Naive thymus-derived CD8-positive, alpha-beta T cell (primary cell): ENCODE data around the gene MVD. TPM values are rescaled to one million over a fixed set of nuclear protein-coding genes. Genes with fewer than 3 reads are reported as not detected.

ENCODE experiments used
- ATAC-seq, 2 donors: fragments of 150-1000 bp; cut with Tn5 transposase in 1 of 2; sonication (Bioruptor Pico), chemical (Tn5 transposase) in 1 of 2; 1 replicate in 1 of 2; 2 replicates in 1 of 2; pipeline ENCODE4 v1.10.0; 2021; ENCODE audit warnings: mild to moderate bottlenecking in 2 of 2, moderate library complexity in 2 of 2
- POLR2A ChIA-PET: fragments of 350-600 bp; sonication (Branson Sonifier 250); formaldehyde crosslinking; loops from one replicate; lab custom pipeline; 2021; ENCODE audit warnings: antibody characterized with exemption; lab: Charles Lee
- DNase-seq, 10 donors: peaks; one replicate each; pipeline versions ENCODE4 v3.0.0 to v3.0.0-alpha.2; 2020 to 2022
- H3K27ac Mint-ChIP-seq, 10 donors: one replicate each; pipeline ENCODE4 v1.8.0; 2020 to 2022; ENCODE audit warnings: mild to moderate bottlenecking in 10 of 10, mixed read lengths in 10 of 10, moderate library complexity in 4 of 10, inconsistent platforms in 1 of 10
- H3K27me3 Mint-ChIP-seq, 5 donors: one replicate each; pipeline ENCODE4 v1.8.0; 2021 to 2022; ENCODE audit warnings: mixed read lengths in 5 of 5
- H3K36me3 Mint-ChIP-seq, 3 donors: one replicate each; pipeline ENCODE4 v1.8.0; 2020 to 2022; ENCODE audit warnings: mixed read lengths in 3 of 3, mild to moderate bottlenecking in 2 of 3, inconsistent platforms in 1 of 3
- H3K4me1 Mint-ChIP-seq, 4 donors: one replicate each; pipeline ENCODE4 v1.8.0; 2021 to 2022; ENCODE audit warnings: mixed read lengths in 4 of 4
- H3K4me3 Mint-ChIP-seq, 10 donors: one replicate each; pipeline ENCODE4 v1.8.0; 2020 to 2022; ENCODE audit warnings: mild to moderate bottlenecking in 10 of 10, mixed read lengths in 10 of 10, moderate library complexity in 6 of 10, inconsistent platforms in 1 of 10
- H3K9me3 Mint-ChIP-seq, 9 donors: one replicate each; pipeline ENCODE4 v1.8.0; 2020 to 2022; ENCODE audit warnings: mixed read lengths in 9 of 9, mild to moderate bottlenecking in 3 of 9, inconsistent platforms in 1 of 9, moderate library complexity in 1 of 9
- polyA plus RNA-seq, 3 donors: library from polyadenylated mRNA; unstranded; fragments of 300-500 nt; fragmentation: Illumina TruSeq; gene quantifications; one replicate each; pipeline ENCODE4 v1.2.3, GENCODE V29; 2021
- total RNA-seq, 8 experiments: library from RNA in 2 of 8; stranded (reverse) in 2 of 8; gene quantifications; one replicate each; pipeline ENCODE4 v1.2.3 and lab custom pipeline; 2021 to 2026

MVD gene
- total and polyA plus RNA-seq, 5 experiments from 2014 or later, result 14.4 to 42.7 (median 20.4) TPM

GRCh38 chr16:88634141-88634993 lies 28.5 kb downstream of the MVD start:
- peaks cover 0 to 10% (median 2%) of the 10 kb centered on the region in 5 donors for H3K27me3 Mint-ChIP-seq
- H3K36me3 Mint-ChIP-seq, result peaks cover 0 to 23% (median 2%) of the 10 kb centered on the region in 3 donors
- POLR2A ChIA-PET, result interaction anchor here (0.7 to 1.6 kb wide), 4 partner anchors 14 to 66 kb away, joined by 3 to 11 read pairs (median 4); no protein-coding TSS in a partner anchor
- peaks cover 0 to 2% (median 0%) of the 10 kb centered on the region in 9 donors for H3K9me3 Mint-ChIP-seq
- ATAC-seq, result peak; percentile 43 to 47
- peak in 7 of 10 donors; percentile 39 to 55 (median 46) for DNase-seq
- peak overlapping the region; percentile 42 to 85 (median 80) for H3K4me3 Mint-ChIP-seq
- peaks cover 11 to 44% (median 38%) of the 10 kb centered on the region in 4 donors for H3K4me1 Mint-ChIP-seq
- peak overlapping the region in 5 of 10 donors; percentile 31 to 90 (median 59) for H3K27ac Mint-ChIP-seq

- peaks cover 0 to 2% (median 0%) of the 10 kb centered on the region in 9 donors for H3K9me3 Mint-ChIP-seq
- DNase-seq, result peak in 7 of 10 donors; percentile 31 to 76 (median 46)
- H3K4me3 Mint-ChIP-seq, result peak overlapping the region; percentile 39 to 85 (median 76)
- peaks cover 0 to 10% (median 2%) of the 10 kb centered on the region in 5 donors for H3K27me3 Mint-ChIP-seq
- H3K36me3 Mint-ChIP-seq, result peaks cover 0 to 28% (median 2%) of the 10 kb centered on the region in 3 donors
- peak overlapping the region in 6 of 10 donors; percentile 25 to 90 (median 56) for H3K27ac Mint-ChIP-seq
- peaks cover 11 to 41% (median 35%) of the 10 kb centered on the region in 4 donors for H3K4me1 Mint-ChIP-seq
- peak; percentile 47 to 60 for ATAC-seq
- POLR2A ChIA-PET, result interaction anchor here (0.7 to 1.6 kb wide), 7 partner anchors 9 to 71 kb away, joined by 3 to 11 read pairs (median 3); no protein-coding TSS in a partner anchor
Measured at GRCh38 chr16:88633684-88634140, 29.2 kb downstream of the MVD start.

GRCh38 chr16:88632587-88632930 lies 30.3 kb downstream of the MVD start:
- Mint-ChIP-seq H3K36me3 (peaks cover 0 to 33% (median 2%) of the 10 kb centered on the region in 3 donors), H3K4me3 (peak overlapping the region in 4 of 10 donors; percentile 2 to 40 (median 19)), H3K27ac (peak overlapping the region in 4 of 10 donors; percentile 45 to 58 (median 49)), H3K9me3 (peaks cover 0 to 2% (median 0%) of the 10 kb centered on the region in 9 donors), H3K27me3 (peaks cover 0 to 6% (median 2%) of the 10 kb centered on the region in 5 donors), H3K4me1 (peaks cover 7 to 30% (median 23%) of the 10 kb centered on the region in 4 donors)
- DNase-seq (no peak), ATAC-seq (no peak)
- POLR2A ChIA-PET, result interaction anchor here (0.7 to 1.6 kb wide), 5 partner anchors 13 to 73 kb away, joined by 3 to 11 read pairs (median 4); no protein-coding TSS in a partner anchor

GRCh38 chr16:88631920-88632586 lies 30.8 kb downstream of the MVD start:
- peaks cover 4 to 25% (median 18%) of the 10 kb centered on the region in 4 donors for H3K4me1 Mint-ChIP-seq
- POLR2A ChIA-PET, result interaction anchor here (0.7 kb wide), 2 partner anchors 59 to 73 kb away, joined by 3 to 4 read pairs; no protein-coding TSS in a partner anchor
- H3K27ac Mint-ChIP-seq, result peak overlapping the region in 3 of 10 donors; percentile 45 to 58 (median 50)
- DNase-seq (no peak), ATAC-seq (no peak)
- peaks cover 0 to 38% (median 2%) of the 10 kb centered on the region in 3 donors for H3K36me3 Mint-ChIP-seq
- H3K27me3 Mint-ChIP-seq, result peaks cover 0 to 2% (median 0%) of the 10 kb centered on the region in 5 donors
- peak overlapping the region in 2 of 10 donors; percentile 2 to 37 for H3K4me3 Mint-ChIP-seq
- no peaks in the 10 kb centered on the region for H3K9me3 Mint-ChIP-seq

GRCh38 chr16:88631384-88631783 lies 31.5 kb downstream of the MVD start:
- Mint-ChIP-seq H3K4me1 (peaks cover 3 to 22% (median 16%) of the 10 kb centered on the region in 4 donors), H3K9me3 (no peaks in the 10 kb centered on the region), H3K36me3 (peaks cover 0 to 45% (median 2%) of the 10 kb centered on the region in 3 donors), H3K27me3 (peaks cover 0 to under 1% (median 0%) of the 10 kb centered on the region in 5 donors), H3K27ac (peak overlapping the region in 2 of 10 donors; percentile 62 to 68), H3K4me3 (peak overlapping the region in 1 of 10 donors; percentile 37)
- POLR2A ChIA-PET, result interaction anchor here (1.0 kb wide), 1 partner anchor 11 kb away, joined by 3 read pairs; no protein-coding TSS in a partner anchor
- DNase-seq (no peak), ATAC-seq (no peak)

GRCh38 chr16:88630941-88631340 lies 31.9 kb downstream of the MVD start:
- Mint-ChIP-seq H3K27ac (no peak overlapping the region), H3K9me3 (no peaks in the 10 kb centered on the region), H3K4me3 (no peak overlapping the region), H3K36me3 (peaks cover 0 to 49% (median 2%) of the 10 kb centered on the region in 3 donors), H3K4me1 (peaks cover 3 to 18% (median 11%) of the 10 kb centered on the region in 4 donors), H3K27me3 (no peaks in the 10 kb centered on the region)
- DNase-seq (no peak), ATAC-seq (no peak)
- POLR2A ChIA-PET, result interaction anchor here (1.0 kb wide), 1 partner anchor 11 kb away, joined by 3 read pairs; no protein-coding TSS in a partner anchor

GRCh38 chr16:88630433-88630832 lies 32.5 kb downstream of the MVD start:
- Mint-ChIP-seq H3K36me3 (peaks cover 0 to 53% (median 2%) of the 10 kb centered on the region in 3 donors), H3K4me1 (peaks cover 1 to 17% (median 7%) of the 10 kb centered on the region in 4 donors), H3K27me3 (no peaks in the 10 kb centered on the region), H3K27ac (peak overlapping the region in 1 of 10 donors; percentile 69), H3K4me3 (no peak overlapping the region), H3K9me3 (no peaks in the 10 kb centered on the region)
- POLR2A ChIA-PET, result interaction anchor here (1.0 kb wide), 1 partner anchor 12 kb away, joined by 3 read pairs; no protein-coding TSS in a partner anchor
- DNase-seq, result no peak
- ATAC-seq, result no peak

- POLR2A ChIA-PET, result no interaction called here
- Mint-ChIP-seq H3K27ac (peak overlapping the region in 1 of 10 donors; percentile 69), H3K36me3 (peaks cover 0 to 58% (median 2%) of the 10 kb centered on the region in 3 donors), H3K27me3 (no peaks in the 10 kb centered on the region), H3K4me1 (peaks cover 0 to 14% (median 4%) of the 10 kb centered on the region in 4 donors), H3K4me3 (no peak overlapping the region), H3K9me3 (no peaks in the 10 kb centered on the region)
- ATAC-seq (no peak), DNase-seq (no peak)
Measured at GRCh38 chr16:88629835-88630234, 33.1 kb downstream of the MVD start.

GRCh38 chr16:88628512-88628974 lies 34.3 kb downstream of the MVD start:
- Mint-ChIP-seq H3K4me1 (peaks cover 0 to 8% (median 3%) of the 10 kb centered on the region in 4 donors), H3K27ac (peak overlapping the region in 3 of 10 donors; percentile 20 to 51 (median 21)), H3K27me3 (no peaks in the 10 kb centered on the region), H3K9me3 (no peaks in the 10 kb centered on the region), H3K36me3 (peaks cover 0 to 69% (median 2%) of the 10 kb centered on the region in 3 donors), H3K4me3 (no peak overlapping the region)
- ATAC-seq, result peak in 1 of 2 donors; percentile 37
- POLR2A ChIA-PET, result no interaction called here
- DNase-seq, result no peak

- Mint-ChIP-seq H3K27ac (peak overlapping the region in 4 of 10 donors; percentile 10 to 52 (median 36)), H3K9me3 (no peaks in the 10 kb centered on the region)
- POLR2A ChIA-PET, result interaction anchor here (0.5 kb wide), 1 partner anchor 167 kb away, joined by 4 read pairs; no protein-coding TSS in a partner anchor
Measured at GRCh38 chr16:88627531-88628411, 35.1 kb downstream of the MVD start.

GRCh38 chr16:88626646-88627045 lies 36.2 kb downstream of the MVD start:
- POLR2A ChIA-PET, result interaction anchor here (0.7 kb wide), 1 partner anchor 17 kb away, joined by 3 read pairs; no protein-coding TSS in a partner anchor
- peak overlapping the region in 3 of 10 donors; percentile 25 to 34 (median 31) for H3K27ac Mint-ChIP-seq
- peaks cover 0 to 78% (median 4%) of the 10 kb centered on the region in 3 donors for H3K36me3 Mint-ChIP-seq
- DNase-seq (no peak), ATAC-seq (no peak)
- no peak overlapping the region for H3K4me3 Mint-ChIP-seq
- H3K9me3 Mint-ChIP-seq, result no peaks in the 10 kb centered on the region
- no peaks in the 10 kb centered on the region for H3K27me3 Mint-ChIP-seq
- H3K4me1 Mint-ChIP-seq, result peaks cover 0 to 2% (median 0%) of the 10 kb centered on the region in 4 donors

More at GRCh38 chr16:88627531-88628411, 35.1 kb downstream of the MVD start:
- H3K27me3 Mint-ChIP-seq, result no peaks in the 10 kb centered on the region
- peaks cover 0 to 75% (median 4%) of the 10 kb centered on the region in 3 donors for H3K36me3 Mint-ChIP-seq
- no peak for DNase-seq
- no peak for ATAC-seq
- H3K4me3 Mint-ChIP-seq, result no peak overlapping the region
- H3K4me1 Mint-ChIP-seq, result peaks cover 0 to 3% (median 2%) of the 10 kb centered on the region in 4 donors
